LNCAP (cell line): ENCODE measurements around the gene CALCOCO1.

ENCODE experiments used
- TF ChIP-seq, protein P1 (sequence below): fragments of 450-650 bp; IDR thresholded peaks from 2 replicates; pipeline ENCODE4 v1.5.1; 2017; ENCODE audit warnings: mild to moderate bottlenecking

The CALCOCO1 gene

DNA sequence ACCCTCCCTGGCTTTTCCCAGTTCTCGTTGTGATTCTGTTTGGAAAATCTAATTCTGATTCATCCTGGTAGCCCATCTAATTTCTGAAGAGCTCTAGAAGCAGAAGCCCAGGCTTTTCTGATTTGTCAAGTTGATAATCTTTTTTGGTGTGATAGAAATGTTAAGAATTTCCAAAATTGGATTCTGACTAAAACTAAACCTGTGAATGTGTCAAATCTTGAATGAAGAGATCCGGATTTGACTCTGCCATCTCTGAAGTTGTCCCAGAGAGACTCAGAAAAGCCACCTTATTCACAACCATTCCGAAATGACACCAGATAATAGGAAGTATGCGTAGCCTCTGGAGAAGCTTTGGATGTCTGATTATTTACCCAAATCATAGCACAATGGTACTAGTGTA is 37.4 kb upstream of the CALCOCO1 start:
- TF ChIP-seq, protein P1, sequence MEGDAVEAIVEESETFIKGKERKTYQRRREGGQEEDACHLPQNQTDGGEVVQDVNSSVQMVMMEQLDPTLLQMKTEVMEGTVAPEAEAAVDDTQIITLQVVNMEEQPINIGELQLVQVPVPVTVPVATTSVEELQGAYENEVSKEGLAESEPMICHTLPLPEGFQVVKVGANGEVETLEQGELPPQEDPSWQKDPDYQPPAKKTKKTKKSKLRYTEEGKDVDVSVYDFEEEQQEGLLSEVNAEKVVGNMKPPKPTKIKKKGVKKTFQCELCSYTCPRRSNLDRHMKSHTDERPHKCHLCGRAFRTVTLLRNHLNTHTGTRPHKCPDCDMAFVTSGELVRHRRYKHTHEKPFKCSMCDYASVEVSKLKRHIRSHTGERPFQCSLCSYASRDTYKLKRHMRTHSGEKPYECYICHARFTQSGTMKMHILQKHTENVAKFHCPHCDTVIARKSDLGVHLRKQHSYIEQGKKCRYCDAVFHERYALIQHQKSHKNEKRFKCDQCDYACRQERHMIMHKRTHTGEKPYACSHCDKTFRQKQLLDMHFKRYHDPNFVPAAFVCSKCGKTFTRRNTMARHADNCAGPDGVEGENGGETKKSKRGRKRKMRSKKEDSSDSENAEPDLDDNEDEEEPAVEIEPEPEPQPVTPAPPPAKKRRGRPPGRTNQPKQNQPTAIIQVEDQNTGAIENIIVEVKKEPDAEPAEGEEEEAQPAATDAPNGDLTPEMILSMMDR: no peak

DNA sequence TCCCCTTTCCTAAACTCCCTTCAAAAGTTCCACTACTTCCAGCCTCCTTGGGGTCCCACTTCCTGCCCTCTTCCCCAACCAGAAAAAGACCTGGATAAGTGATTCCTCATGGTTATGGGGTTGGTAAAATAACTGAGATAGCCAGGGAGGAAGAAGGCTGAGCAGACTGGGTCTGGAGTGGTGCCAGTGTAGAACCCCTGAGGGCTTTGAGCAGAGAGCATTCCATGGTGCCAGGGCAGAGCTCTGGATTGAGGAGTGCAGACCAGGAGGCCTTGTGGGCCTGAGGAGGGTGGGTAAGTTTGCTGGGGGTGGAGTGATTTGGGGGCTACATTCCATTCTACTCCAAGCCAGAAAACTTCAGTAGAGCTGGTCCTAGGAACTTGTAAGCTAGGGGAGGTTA is 34.1 kb upstream of the CALCOCO1 start:
- TF ChIP-seq, protein P1: no peak

DNA sequence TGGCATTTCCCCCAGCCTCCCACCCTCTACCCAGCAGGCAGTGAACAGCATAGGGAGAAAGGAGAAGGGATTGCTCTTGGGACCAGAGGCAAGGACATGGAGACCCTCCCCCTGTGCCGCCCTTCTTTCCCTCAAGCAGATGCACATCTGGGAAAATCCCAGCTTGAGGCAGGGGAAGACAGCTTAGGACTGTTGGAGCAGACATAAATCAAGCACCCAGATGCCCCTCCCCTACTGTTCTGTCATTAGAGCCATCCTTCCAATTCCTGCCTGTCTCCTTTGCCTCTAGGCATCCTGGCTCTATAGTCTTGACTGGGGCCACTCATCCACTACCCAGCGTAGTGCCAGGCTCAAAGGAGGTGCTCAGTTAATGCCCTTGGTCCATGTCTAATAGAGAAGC is 32.0 kb upstream of the CALCOCO1 start:
- TF ChIP-seq, protein P1: no peak

DNA sequence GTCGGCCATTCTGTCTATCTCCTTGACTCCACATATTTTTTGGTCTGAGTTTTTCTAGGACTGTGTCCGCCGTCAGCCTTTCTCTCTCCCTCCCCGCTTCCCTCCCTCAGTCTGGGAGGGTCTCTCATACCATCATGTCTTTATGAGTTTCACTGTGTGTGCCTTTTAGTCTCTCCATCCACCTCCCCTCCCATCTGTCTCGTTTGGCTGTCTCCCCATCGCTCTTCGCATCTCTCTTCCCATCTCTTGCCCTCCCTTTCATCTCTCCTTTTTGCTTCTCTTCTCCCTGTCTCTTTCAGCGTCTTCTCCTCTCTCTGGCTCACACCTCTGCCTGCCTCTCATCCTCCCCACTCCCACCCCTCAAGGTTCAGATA is 31.5 kb upstream of the CALCOCO1 start:
- TF ChIP-seq, protein P1: no peak

DNA sequence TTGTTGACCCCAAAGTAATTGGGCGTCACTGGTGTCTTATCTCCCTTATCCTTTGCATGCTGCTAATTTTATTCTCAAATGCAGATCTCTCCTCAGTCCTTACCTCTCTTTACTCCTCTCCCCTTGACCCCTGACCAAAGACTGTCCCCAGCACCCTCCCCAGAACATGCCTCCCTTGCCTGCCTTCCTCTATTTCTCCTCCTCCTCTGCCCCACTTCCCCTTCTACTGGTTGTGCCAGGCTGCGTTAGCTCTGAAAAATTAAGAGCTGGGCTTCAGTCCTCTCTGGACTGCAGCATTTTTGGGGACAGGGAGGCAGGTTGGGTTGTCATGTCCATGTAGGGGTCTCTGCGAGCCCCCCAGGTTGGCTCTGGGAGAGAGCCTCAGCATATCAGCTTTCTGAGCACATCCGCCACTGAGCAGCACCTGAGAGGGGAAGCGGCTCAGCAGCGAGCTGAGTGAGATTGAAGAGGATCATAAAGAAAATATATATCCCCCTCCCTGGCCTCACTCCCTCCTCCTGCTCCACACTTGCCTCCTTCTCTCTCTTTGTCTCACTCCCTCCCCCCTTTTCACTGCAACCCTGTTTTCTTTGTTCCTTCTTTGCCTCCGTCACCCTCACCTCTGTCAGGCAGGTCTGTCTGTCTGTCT is 31.0 kb upstream of the CALCOCO1 start:
- TF ChIP-seq, protein P1: no peak

DNA sequence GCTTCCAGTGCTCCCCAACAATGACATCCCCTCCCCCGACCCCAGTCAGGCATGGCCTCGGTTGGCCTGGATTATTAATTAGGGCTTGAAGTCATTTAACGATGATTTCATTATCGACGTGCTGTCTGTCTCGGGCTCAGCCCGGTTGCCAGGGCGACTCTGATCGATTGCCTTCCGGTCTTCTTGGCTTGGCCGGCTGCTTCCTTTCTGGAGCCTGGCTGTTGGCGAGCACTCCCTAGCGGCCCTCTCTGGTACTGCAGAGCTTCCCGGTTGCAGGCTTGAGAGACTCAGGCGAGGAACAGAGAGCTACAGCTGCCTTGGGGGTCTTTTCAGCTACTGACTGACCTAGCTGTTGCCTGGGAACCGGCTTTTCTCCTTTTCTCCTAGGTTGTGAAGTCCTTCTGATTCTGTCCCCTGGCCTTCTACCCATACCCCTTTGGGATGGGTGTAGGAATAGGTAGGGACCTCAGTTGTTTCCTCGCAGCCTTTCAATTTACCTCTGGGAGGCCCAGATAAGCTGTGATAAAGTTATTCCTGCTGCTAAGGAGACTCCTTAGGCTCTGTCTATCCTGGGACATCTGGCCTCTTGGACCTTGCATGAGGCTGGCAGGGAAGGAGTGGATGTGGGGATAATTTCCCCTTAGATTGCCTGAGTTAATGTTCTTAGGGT is 30.0 kb upstream of the CALCOCO1 start:
- TF ChIP-seq, protein P1: peak; percentile 94

DNA sequence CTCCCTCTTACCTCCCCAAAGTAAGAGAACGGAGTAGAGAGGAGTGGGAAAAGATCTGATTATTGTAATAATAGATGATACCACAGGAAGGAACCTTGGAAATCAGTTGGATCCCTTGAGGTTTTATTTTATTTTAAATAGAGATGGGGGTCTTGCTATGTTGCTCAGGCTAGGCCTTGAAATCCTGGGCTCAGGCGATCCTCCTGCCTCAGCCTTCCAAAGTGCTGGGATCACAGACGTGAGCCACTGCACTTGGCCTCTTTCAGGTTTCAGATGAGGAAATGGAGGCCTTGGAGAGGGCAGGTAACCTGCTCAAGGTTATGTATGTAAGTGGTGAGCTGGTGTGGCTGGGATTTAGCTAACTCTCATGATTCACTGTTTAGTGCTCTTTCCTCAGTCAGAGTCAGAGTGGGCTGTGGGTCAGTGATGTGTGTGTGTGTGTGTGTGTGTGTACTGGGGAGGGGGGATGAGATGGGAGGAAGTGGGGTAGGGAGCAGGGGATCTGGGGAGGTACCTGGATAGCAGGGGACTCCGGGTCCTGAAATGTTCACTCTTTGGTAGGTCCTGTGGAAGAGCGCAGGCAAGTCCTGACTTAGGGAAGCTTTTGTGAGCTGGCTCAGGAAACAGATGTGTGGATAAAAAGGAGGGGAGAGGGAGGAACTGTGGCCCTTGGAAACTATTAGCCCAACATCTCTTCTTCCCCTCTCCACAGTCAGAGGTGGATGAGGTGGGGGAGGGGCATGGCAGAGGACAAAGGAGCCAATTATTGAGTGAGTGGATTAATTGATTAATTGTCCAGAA is 29.2 kb upstream of the CALCOCO1 start:
- TF ChIP-seq, protein P1: no peak
